Activated T-helper 2 cell treated with anti-CD3 and anti-CD28 coated beads, Interferon-gamma antibody, Interleukin-2, Interleukin-4, amounts not matched to agents 10 μg/mL and 5 μg/mL and 100 μg/mL, durations not matched to agents 14 hours and 24 hours and 36 hours (primary cell): ENCODE data around the gene ARHGEF39. TPM values are rescaled to one million over a fixed set of nuclear protein-coding genes. Genes with fewer than 3 reads are reported as not detected.

ENCODE experiments used
- DNase-seq: peaks from one replicate; pipeline ENCODE4 v3.0.0; 2021; ENCODE audit warnings: low spot score
- H3K27ac Mint-ChIP-seq: one replicate; pipeline ENCODE4 v1.8.0; 2021; ENCODE audit warnings: mixed read lengths
- H3K27me3 Mint-ChIP-seq: one replicate; pipeline ENCODE4 v1.8.0; 2021; ENCODE audit warnings: low read depth, mixed read lengths
- H3K36me3 Mint-ChIP-seq: one replicate; pipeline ENCODE4 v1.8.0; 2021; ENCODE audit warnings: low read depth, mixed read lengths
- H3K4me1 Mint-ChIP-seq: one replicate; pipeline ENCODE4 v1.8.0; 2021; ENCODE audit warnings: low read depth, mixed read lengths
- H3K4me3 Mint-ChIP-seq: one replicate; pipeline ENCODE4 v1.8.0; 2021; ENCODE audit warnings: low read depth, mild to moderate bottlenecking, moderate library complexity, mixed read lengths
- H3K9me3 Mint-ChIP-seq: one replicate; pipeline ENCODE4 v1.8.0; 2021; ENCODE audit warnings: mixed read lengths
- intact Hi-C: fragments of 100-400 bp; cut with micrococcal nuclease; formaldehyde crosslinking; loops from one replicate; pipeline ENCODE4 v1.15.1; 2023
- total RNA-seq: library from RNA; stranded (reverse); gene quantifications from 2 replicates; pipeline ENCODE4 v1.2.3, GENCODE V29; 2022

The ARHGEF39 gene
- total RNA-seq, 1 donor from 2014 or later, result 12.3 TPM

DNA sequence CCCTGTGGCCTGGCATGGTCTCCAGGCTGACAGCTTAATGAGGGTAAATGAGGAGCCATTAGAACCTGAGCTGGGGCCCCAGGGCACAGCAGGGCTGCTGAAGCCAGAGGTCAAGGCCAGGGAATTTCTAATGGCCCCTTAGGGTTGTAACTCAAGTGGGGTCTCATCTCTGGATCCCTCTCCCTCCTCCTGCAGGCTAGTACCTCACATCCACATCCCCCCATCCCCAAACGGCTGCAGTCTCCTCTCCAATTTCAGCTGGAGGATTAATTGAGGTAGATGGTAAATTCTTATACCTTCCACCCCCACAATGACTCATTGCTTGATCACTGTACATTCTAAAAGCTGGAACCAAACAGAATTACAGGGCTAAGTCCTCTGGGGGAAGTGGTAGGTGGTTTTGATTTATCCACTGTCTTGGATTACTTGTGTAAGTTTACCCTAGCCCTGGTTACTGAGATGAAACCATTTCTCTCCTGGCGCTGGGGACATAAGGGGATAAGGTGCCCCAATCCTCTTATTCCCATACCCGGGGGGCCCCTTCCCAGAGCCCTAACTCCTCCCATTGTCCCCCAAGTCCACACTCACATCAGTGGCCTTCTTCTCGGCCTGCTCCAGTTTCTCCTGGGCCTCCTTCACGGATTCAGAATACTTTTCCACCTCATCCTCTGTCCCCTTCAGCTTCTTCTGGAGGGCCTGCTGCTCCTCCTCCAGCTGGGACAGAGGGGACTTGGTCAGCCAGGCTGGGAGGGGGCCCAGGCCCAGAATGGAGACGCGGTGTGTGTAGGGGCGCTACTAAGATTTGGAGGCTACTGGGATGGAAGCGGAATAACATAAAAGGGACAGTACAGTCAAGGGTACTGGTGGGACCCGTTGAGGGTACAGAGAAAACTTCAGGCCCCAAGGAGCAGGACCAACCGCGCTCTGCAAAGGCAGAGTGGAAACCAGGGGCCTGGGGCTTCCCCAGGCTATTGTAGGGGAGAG, 23.9 kb upstream of the ARHGEF39 start:
- no peaks in the 10 kb centered on the region for H3K9me3 Mint-ChIP-seq
- DNase-seq, result no peak
- H3K36me3 Mint-ChIP-seq, result no peaks in the 10 kb centered on the region
- peak overlapping the region; percentile 45 for H3K4me3 Mint-ChIP-seq
- intact Hi-C loops, result loop anchor here (2.0 kb wide), 1 partner anchor 40 kb away; no protein-coding TSS in a partner anchor
- H3K4me1 Mint-ChIP-seq, result peaks cover 12% of the 10 kb centered on the region
- H3K27me3 Mint-ChIP-seq, result no peaks in the 10 kb centered on the region
- H3K27ac Mint-ChIP-seq, result peak overlapping the region; percentile 22

DNA sequence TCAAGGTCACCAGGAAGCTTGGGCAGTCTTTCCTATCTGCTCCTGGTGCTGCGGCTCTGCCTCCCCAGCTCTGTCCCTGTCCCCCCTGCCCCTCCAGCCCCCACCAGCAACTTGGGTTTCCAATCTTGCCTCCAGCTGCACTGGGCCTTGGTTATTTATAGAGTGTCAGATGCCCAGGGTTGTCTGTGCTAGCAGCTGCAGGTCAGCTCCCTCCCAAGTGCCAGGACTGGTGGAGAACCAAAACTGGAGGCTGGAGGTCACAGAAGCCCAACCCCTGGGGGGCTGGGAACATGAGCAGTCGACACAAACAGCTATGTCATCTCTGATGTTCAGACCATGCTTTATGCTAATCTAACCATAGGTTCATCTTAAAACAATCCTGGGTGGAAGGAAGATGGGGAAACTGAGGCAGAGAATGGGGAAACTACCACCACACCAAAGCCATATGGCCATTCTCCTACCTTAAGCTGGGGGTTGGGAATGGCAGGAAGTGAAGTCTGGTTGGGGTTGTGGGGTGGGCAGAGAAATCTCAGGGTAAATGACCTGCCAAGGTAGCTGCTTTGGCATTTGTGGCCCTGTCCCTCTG, 23.1 kb upstream of the ARHGEF39 start:
- intact Hi-C loops, result loop anchor here (2.0 kb wide), 1 partner anchor 41 kb away; no protein-coding TSS in a partner anchor
- Mint-ChIP-seq H3K9me3 (no peaks in the 10 kb centered on the region), H3K4me1 (peaks cover 12% of the 10 kb centered on the region), H3K36me3 (no peaks in the 10 kb centered on the region), H3K27ac (no peak overlapping the region), H3K27me3 (no peaks in the 10 kb centered on the region), H3K4me3 (peak overlapping the region; percentile 8)
- DNase-seq, result no peak

DNA sequence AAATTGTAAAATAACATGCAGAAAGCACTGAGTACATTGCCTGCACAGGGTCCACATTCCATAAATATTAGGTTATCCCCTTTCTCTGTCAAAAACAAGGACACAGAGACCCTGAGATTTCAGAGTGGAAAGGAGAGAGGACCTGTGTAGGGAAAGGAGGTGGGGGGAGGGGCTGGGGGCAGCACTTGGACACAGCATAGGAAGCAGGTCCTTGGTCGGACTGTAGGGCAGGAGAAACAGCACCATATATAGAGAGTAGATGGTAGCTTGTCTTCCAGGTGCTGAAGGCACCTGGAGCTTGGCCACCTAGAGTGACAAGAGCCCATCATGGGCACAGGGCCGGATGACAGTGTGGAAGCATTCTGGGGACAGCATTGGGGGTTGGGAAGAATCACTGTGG, 22.3 kb upstream of the ARHGEF39 start:
- H3K4me3 Mint-ChIP-seq, result no peak overlapping the region

DNA sequence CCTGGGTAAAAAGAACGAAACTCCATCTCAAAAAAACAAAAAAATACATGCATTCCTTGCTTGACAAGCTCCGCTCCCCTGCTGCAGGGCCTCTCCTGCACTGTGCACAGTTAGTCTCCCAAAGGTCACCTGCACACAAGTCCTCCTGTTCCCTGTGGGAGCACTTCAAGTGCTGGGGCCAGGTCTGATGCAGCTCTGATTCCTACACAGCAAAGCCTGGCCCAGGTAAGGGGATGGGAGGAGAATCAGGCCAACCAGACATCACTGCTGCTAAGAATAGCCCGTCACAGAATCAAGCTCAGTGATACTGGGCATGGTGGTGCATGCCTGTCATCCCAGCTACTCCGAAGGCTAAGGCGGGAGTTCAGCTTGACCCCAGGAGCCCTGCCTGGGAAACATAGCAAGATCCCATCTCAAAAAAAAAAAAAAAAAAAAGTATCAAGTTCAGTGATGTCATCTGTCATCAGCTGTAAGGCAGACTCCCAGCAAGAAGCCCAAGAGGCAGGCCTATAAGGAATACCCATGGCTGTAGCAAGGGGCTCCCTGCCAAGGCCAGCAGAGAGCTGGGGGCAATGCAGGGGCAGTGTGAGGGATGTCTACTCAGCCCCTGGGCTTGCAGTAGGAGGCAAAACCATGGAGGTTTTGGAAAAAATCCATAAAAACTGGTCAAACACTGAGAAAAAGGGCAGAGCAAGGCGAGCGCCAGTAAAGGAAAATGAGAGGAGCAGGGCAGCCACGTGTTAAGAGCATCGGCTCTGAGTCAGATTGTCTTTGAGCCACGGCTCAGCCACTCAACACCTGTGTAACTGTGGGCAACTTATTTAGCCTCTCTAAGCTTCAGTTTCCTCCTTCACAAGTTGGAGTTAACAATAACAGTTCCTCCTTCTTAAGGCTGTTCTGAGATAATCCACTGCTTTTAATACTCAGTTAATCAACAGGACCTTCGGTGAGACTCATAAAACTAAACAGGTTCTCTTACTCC, 21.5 kb upstream of the ARHGEF39 start:
- no peak overlapping the region for H3K4me3 Mint-ChIP-seq
- no peaks in the 10 kb centered on the region for H3K36me3 Mint-ChIP-seq
- H3K27me3 Mint-ChIP-seq, result no peaks in the 10 kb centered on the region
- intact Hi-C loops, result no loop called here
- peaks cover 12% of the 10 kb centered on the region for H3K4me1 Mint-ChIP-seq
- H3K9me3 Mint-ChIP-seq, result no peaks in the 10 kb centered on the region
- DNase-seq, result no peak
- no peak overlapping the region for H3K27ac Mint-ChIP-seq

More for the DNA sequence above, 22.3 kb upstream of the ARHGEF39 start:
- Mint-ChIP-seq H3K27ac (no peak overlapping the region), H3K27me3 (no peaks in the 10 kb centered on the region), H3K9me3 (no peaks in the 10 kb centered on the region), H3K4me1 (peaks cover 12% of the 10 kb centered on the region), H3K36me3 (no peaks in the 10 kb centered on the region)
- intact Hi-C loops, result no loop called here
- DNase-seq, result no peak

DNA sequence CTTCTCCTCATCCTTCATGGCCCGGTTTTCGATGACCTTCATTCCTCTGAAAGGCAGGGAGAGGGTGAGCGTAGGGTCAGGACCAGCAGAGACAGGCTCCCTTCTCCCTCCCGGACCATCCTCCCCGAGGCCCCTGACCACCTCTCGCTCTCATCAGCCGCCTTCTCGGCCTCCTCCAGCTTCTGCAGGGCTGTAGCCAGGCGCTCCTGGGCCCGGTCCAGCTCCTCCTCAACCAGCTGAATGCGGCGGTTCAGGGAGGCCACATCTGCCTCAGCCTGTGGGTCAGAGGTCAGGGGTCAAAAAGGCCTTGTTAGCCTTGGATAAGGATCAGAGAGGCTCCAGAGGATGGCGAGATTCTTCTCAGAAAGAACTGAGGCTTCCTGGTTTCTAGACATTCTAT, 20.5 kb upstream of the ARHGEF39 start:
- H3K9me3 Mint-ChIP-seq, result no peaks in the 10 kb centered on the region
- no peak for DNase-seq
- intact Hi-C loops, result no loop called here
- H3K27ac Mint-ChIP-seq, result no peak overlapping the region
- no peaks in the 10 kb centered on the region for H3K36me3 Mint-ChIP-seq
- H3K4me1 Mint-ChIP-seq, result peaks cover 12% of the 10 kb centered on the region
- no peaks in the 10 kb centered on the region for H3K27me3 Mint-ChIP-seq
- no peak overlapping the region for H3K4me3 Mint-ChIP-seq

DNA sequence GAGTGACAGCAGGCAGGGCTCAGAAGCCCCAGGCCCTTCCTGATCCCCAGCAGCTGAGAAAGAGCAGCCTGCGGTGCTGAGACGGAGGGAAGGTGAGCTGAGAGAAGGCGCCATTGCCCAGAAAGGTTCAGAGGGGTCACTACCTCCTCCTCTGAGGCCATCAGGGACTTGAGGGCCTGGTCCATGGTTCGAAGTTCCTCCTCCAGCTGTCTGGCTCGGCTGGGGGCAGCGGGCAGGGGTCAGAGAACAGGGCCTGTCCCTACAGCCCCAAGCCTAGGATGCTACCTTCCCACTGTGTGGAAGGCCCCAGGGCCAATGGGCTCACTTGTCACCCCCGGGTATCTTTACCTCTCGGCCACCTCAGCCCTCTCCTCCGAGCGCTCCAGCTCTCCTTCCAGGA, 19.9 kb upstream of the ARHGEF39 start:
- DNase-seq, result no peak
- intact Hi-C loops, result no loop called here
- H3K4me3 Mint-ChIP-seq, result no peak overlapping the region
- H3K27me3 Mint-ChIP-seq, result no peaks in the 10 kb centered on the region
- H3K4me1 Mint-ChIP-seq, result peaks cover 12% of the 10 kb centered on the region
- H3K36me3 Mint-ChIP-seq, result no peaks in the 10 kb centered on the region
- no peak overlapping the region for H3K27ac Mint-ChIP-seq
- no peaks in the 10 kb centered on the region for H3K9me3 Mint-ChIP-seq

DNA sequence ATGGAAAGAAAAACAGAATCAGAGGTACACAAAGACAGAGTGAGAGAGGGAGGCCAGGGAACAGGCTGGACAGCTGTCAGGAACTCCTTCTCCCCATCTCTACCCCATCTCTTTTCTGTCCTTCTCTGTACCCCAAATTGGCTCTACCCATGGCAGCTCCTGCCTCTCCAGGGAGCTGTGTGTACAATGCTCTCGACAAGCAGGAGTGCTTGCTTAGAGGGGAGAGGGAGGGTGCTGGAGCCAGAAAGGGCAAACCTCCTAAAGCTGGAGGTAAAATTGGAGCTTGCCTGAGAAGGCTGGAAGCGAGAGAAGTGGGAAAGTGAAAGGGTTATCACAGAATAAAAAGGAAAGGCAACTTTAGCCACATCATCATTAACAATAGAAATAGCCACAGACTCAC, 18.3 kb upstream of the ARHGEF39 start:
- no peak overlapping the region for H3K27ac Mint-ChIP-seq
- no peaks in the 10 kb centered on the region for H3K9me3 Mint-ChIP-seq
- DNase-seq, result no peak
- no peaks in the 10 kb centered on the region for H3K36me3 Mint-ChIP-seq
- H3K4me3 Mint-ChIP-seq, result no peak overlapping the region
- H3K4me1 Mint-ChIP-seq, result peaks cover 3% of the 10 kb centered on the region
- intact Hi-C loops, result no loop called here
- peaks cover 2% of the 10 kb centered on the region for H3K27me3 Mint-ChIP-seq

DNA sequence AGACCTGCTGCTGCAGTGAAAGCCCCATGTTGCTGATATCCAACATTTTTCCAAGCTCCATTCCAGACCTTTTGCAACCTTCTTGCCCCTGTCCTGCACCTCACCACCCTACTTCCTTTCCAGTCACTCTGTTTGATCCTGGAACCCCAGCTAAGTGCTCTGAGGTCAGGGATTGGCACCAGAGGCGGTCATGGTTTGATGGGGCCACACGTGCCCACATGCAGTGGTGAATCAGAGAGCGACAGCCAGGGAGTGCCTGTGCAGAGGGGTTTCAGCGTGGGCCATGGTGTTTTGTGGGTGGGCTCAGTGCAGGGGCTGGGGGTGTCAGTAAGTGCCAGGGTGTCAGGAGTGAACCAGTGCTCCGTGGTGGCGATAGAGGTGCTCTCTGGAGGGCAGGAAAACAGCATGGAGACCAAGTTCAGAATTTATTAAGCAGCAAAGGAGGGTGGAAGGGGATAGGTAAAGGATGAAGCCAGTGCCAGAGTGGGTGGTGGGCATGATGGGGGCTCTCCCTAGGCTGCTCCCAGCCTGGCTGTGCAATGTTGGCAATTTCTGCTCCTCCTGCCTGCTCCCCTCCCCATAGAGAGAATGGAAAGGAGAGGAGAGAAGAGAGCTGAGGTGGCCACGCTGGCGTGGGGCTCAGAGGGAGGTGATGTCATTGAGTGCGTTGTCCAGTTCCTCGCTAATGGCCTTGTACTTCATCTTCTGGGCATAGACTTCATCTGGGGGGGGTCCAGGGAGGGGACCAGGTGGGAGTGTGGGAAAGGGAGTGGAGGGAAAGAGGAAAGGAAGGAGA, 17.7 kb upstream of the ARHGEF39 start:
- Mint-ChIP-seq H3K4me3 (no peak overlapping the region), H3K36me3 (no peaks in the 10 kb centered on the region), H3K9me3 (no peaks in the 10 kb centered on the region), H3K27me3 (peaks cover 2% of the 10 kb centered on the region), H3K27ac (no peak overlapping the region), H3K4me1 (no peaks in the 10 kb centered on the region)
- intact Hi-C loops, result no loop called here
- no peak for DNase-seq

DNA sequence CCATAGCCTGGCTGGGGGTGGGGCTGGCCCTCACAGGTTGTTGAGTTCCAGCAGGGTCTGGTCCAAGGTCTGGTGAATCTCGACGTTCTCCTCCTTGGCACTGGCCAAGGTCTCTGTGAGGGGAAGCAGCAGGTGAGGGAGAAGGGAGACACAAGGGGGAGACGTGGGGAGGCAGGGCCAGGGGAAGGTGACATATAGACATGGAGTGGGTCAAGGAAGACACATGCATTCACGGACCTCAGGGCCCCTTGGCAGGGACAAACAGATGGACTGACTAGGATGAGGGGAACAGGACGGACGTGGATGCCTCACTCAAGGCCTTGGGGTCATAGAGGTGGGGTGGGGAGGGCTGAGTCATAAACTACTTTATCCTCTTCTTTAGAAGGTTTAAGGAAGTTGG, 17.1 kb upstream of the ARHGEF39 start:
- Mint-ChIP-seq H3K27me3 (peaks cover 7% of the 10 kb centered on the region), H3K36me3 (no peaks in the 10 kb centered on the region), H3K4me3 (no peak overlapping the region), H3K27ac (no peak overlapping the region), H3K4me1 (no peaks in the 10 kb centered on the region), H3K9me3 (no peaks in the 10 kb centered on the region)
- intact Hi-C loops, result no loop called here
- no peak for DNase-seq

DNA sequence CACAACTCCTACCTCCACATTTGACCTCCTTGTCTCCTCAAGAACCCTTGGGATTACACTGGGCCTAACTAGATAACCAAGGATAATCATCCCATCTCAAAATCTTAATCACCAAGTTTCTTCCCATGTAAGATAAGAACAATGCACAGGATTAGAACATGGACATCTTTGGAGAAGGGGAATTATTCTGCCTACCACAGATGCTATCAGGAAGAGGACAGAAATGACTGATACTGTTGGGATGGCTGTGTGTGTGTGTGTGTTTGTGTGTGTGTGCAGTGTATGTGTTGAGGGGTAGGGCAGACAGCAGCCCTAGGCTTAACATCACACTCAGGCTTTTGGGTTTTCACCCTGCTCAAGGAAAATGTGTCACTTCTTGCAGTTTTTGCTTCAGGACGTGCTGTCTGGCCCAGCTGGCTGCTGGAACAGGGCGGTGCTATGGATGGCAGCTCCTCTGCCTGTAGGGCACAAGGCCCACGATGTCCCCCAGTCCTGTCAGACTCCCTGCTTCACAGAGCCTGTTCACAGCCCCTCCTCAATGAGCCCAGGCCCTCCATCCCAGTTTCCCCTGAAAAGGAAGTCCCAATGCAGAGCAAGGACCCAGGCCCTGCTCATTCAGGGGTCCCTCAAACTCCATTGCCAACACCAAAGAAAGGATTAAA, 16.5 kb upstream of the ARHGEF39 start:
- no peak for DNase-seq
- H3K27me3 Mint-ChIP-seq, result peaks cover 10% of the 10 kb centered on the region
- no peak overlapping the region for H3K4me3 Mint-ChIP-seq
- H3K4me1 Mint-ChIP-seq, result peaks cover under 1% of the 10 kb centered on the region
- no peaks in the 10 kb centered on the region for H3K9me3 Mint-ChIP-seq
- no peaks in the 10 kb centered on the region for H3K36me3 Mint-ChIP-seq
- intact Hi-C loops, result no loop called here
- H3K27ac Mint-ChIP-seq, result no peak overlapping the region

DNA sequence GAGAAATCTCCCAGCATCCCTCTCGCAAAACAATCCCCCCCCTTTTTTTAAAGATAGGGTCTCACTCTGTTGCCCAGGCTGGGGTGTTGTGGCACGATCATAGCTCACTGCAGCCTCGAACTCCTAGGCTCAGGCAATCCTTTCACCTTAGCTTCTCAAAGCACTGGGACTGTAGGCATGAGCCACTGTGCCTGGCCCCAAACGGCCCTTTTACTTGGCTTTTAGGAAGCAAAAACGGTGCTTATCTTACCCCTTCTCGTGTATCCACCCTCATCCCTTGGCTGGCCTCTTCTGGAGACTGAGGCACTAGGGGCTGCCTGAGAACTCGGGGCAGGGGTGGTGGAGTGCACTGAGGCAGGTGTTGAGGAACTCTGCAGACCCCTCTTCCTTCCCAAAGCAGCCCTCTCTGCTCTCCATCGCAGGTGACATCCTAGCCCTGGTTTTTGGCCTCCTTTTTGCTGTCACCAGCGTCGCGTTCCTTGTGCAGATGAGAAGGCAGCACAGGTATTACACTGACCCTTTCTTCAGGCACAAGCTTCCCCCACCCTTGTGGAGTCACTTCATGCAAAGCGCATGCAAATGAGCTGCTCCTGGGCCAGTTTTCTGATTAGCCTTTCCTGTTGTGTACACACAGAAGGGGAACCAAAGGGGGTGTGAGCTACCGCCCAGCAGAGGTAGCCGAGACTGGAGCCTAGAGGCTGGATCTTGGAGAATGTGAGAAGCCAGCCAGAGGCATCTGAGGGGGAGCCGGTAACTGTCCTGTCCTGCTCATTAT, 15.5 kb upstream of the ARHGEF39 start:
- Mint-ChIP-seq H3K9me3 (no peaks in the 10 kb centered on the region), H3K36me3 (no peaks in the 10 kb centered on the region)

More for the DNA sequence above, 15.5 kb upstream of the ARHGEF39 start:
- no peak overlapping the region for H3K4me3 Mint-ChIP-seq
- no peak for DNase-seq
- H3K4me1 Mint-ChIP-seq, result peaks cover 3% of the 10 kb centered on the region
- peaks cover 13% of the 10 kb centered on the region for H3K27me3 Mint-ChIP-seq
- H3K27ac Mint-ChIP-seq, result no peak overlapping the region
- intact Hi-C loops, result no loop called here
